ENCODE measurements around the gene DRG2. TPM values are rescaled to one million over a fixed set of nuclear protein-coding genes. Genes with fewer than 3 reads are reported as not detected.

DRG2 gene
- total RNA-seq, 1 experiment from 2014 or later = 47.9 TPM

DNA sequence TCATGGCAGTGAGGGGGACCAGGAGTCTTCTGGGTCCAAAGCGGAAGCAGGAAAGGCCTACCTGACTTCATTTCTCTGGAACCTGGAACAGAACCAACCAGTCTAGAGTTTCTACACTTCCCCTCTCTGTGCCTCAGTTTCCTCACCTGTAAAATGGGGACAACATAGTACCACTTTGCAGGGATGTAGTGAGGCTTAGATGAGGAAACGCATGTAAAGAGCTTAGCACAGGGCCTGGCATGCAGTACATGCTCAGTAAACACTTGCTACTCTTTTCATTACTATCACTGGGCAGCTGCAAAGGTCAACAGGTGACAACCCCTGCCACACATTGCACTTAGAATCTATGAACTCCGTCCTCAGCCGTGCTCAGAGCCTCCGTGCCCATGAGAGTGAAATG lies 45.0 kb downstream of the DRG2 start:
- no peaks in the 10 kb centered on the region for H3K4me1 ChIP-seq
- no peaks in the 10 kb centered on the region for H3K9me3 ChIP-seq
- CTCF ChIA-PET = no interaction called here
- peaks cover 2% of the 10 kb centered on the region for H3K27me3 Mint-ChIP-seq (ENCODE audit: insufficient read depth, unreplicated experiment)
- BruUV-seq (replicated peaks) = no TSS peak
- H3K9me3 Mint-ChIP-seq (ENCODE audit: unreplicated experiment) = no peaks in the 10 kb centered on the region
- H3K4me1 Mint-ChIP-seq (ENCODE audit: low read depth, unreplicated experiment) = no peaks in the 10 kb centered on the region
- no peak overlapping the region for H3K4me3 Mint-ChIP-seq (ENCODE audit: unreplicated experiment)
- no peaks in the 10 kb centered on the region for H3K36me3 ChIP-seq (ENCODE audit: control insufficient read depth, insufficient read depth, low read length)
- H3K27ac Mint-ChIP-seq (ENCODE audit: unreplicated experiment) = no peak overlapping the region
- intact Hi-C loops (cut with micrococcal nuclease; ENCODE audit: unreplicated experiment) = loop anchor here (10.0 kb wide), 1 partner anchor 58 kb away; no protein-coding TSS in a partner anchor
- no peaks in the 10 kb centered on the region for H3K36me3 Mint-ChIP-seq (ENCODE audit: insufficient read depth, unreplicated experiment)
- POLR2A ChIA-PET = no interaction called here
- no peak for TF ChIP-seq CTCF (IDR thresholded peaks at IDR 0.05; ENCODE audit: insufficient read depth in 1 of 2, low read depth in 1 of 2, low read length in 1 of 2, severe bottlenecking in 1 of 2, unreplicated experiment in 1 of 2)
- no peak overlapping the region for H3K4me3 ChIP-seq (ENCODE audit: low read depth, low read length)
- H3K27me3 ChIP-seq (replicated peaks; ENCODE audit: control insufficient read depth, insufficient read depth, low read length) = no peaks in the 10 kb centered on the region
- DNase-seq = no peak

DNA sequence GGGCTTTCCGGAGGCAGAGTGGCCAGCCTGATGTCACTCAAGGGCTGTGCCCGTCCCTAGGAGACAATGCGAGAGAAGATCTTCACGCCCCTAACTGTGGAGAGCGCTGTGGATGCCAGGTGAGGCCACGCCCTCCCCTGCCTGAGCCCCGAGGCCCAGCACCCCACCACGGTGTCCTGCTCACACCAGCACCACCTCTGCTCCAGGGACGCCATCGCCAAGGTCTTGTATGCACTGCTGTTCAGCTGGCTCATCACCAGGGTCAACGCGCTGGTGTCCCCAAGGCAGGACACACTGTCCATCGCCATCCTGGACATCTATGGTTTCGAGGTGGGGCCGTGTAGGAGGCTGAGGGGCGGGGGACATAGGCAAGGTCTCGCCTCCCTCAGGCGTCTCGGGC lies 48.6 kb downstream of the DRG2 start:
- Histone ChIP-seq H3K36me3 (ENCODE audit: control insufficient read depth, insufficient read depth, low read length) (no peaks in the 10 kb centered on the region), H3K9me3 (no peaks in the 10 kb centered on the region), H3K4me1 (peaks cover 5% of the 10 kb centered on the region), H3K27me3 (replicated peaks; ENCODE audit: control insufficient read depth, insufficient read depth, low read length) (no peaks in the 10 kb centered on the region), H3K4me3 (ENCODE audit: low read depth, low read length) (no peak overlapping the region)
- Mint-ChIP-seq H3K27me3 (ENCODE audit: insufficient read depth, unreplicated experiment) (no peaks in the 10 kb centered on the region), H3K4me1 (ENCODE audit: low read depth, unreplicated experiment) (peaks cover 8% of the 10 kb centered on the region), H3K27ac (ENCODE audit: unreplicated experiment) (no peak overlapping the region), H3K9me3 (ENCODE audit: unreplicated experiment) (no peaks in the 10 kb centered on the region), H3K4me3 (ENCODE audit: unreplicated experiment) (no peak overlapping the region), H3K36me3 (ENCODE audit: insufficient read depth, unreplicated experiment) (no peaks in the 10 kb centered on the region)
- CTCF ChIA-PET = no interaction called here
- no peak for DNase-seq
- no TSS peak for BruUV-seq (replicated peaks)
- no peak for TF ChIP-seq CTCF (IDR thresholded peaks at IDR 0.05; ENCODE audit: insufficient read depth in 1 of 2, low read depth in 1 of 2, low read length in 1 of 2, severe bottlenecking in 1 of 2, unreplicated experiment in 1 of 2)
- POLR2A ChIA-PET = no interaction called here
- intact Hi-C loops (cut with micrococcal nuclease; ENCODE audit: unreplicated experiment) = loop anchor here (10.0 kb wide), 1 partner anchor 62 kb away; no protein-coding TSS in a partner anchor

GRCh38 chr17:18138065-18138749 lies 50.5 kb downstream of the DRG2 start:
- no peak for DNase-seq
- CTCF ChIA-PET = interaction anchor here (0.8 kb wide), 1 partner anchor 44 kb away, joined by 8 read pairs; no protein-coding TSS in a partner anchor

More at GRCh38 chr17:18138065-18138749, 50.5 kb downstream of the DRG2 start:
- no peaks in the 10 kb centered on the region for H3K27me3 ChIP-seq (replicated peaks; ENCODE audit: control insufficient read depth, insufficient read depth, low read length)
- H3K4me3 ChIP-seq (ENCODE audit: low read depth, low read length) = no peak overlapping the region
- intact Hi-C loops (cut with micrococcal nuclease; ENCODE audit: unreplicated experiment) = loop anchor here (10.0 kb wide), 1 partner anchor 63 kb away; no protein-coding TSS in a partner anchor
- H3K4me1 ChIP-seq = peaks cover 5% of the 10 kb centered on the region
- POLR2A ChIA-PET = no interaction called here
- H3K9me3 ChIP-seq = no peaks in the 10 kb centered on the region
- no peaks in the 10 kb centered on the region for H3K9me3 Mint-ChIP-seq (ENCODE audit: unreplicated experiment)
- no peak overlapping the region for H3K4me3 Mint-ChIP-seq (ENCODE audit: unreplicated experiment)
- no peaks in the 10 kb centered on the region for H3K36me3 Mint-ChIP-seq (ENCODE audit: insufficient read depth, unreplicated experiment)
- H3K36me3 ChIP-seq (ENCODE audit: control insufficient read depth, insufficient read depth, low read length) = no peaks in the 10 kb centered on the region
- peaks cover 10% of the 10 kb centered on the region for H3K4me1 Mint-ChIP-seq (ENCODE audit: low read depth, unreplicated experiment)
- no peak overlapping the region for H3K27ac Mint-ChIP-seq (ENCODE audit: unreplicated experiment)
- no peak for TF ChIP-seq CTCF (IDR thresholded peaks at IDR 0.05; ENCODE audit: insufficient read depth in 1 of 2, low read depth in 1 of 2, low read length in 1 of 2, severe bottlenecking in 1 of 2, unreplicated experiment in 1 of 2)
- no peaks in the 10 kb centered on the region for H3K27me3 Mint-ChIP-seq (ENCODE audit: insufficient read depth, unreplicated experiment)
- no TSS peak for BruUV-seq (replicated peaks)

All from Caco-2 (cell line).